HEK293 (cell line): ENCODE data around the gene ZFHX3.

Source experiments
- CTCF ChIA-PET: fragments of 350-600 bp; formaldehyde crosslinking; extraction: SDS; loops from one replicate; lab custom pipeline; 2021; ENCODE audit warnings: antibody characterized with exemption; lab: Yijun Ruan, JAX
- POLR2A ChIA-PET: fragments of 300-600 bp; formaldehyde crosslinking; extraction: SDS; loops from one replicate; lab custom pipeline; 2020; ENCODE audit warnings: antibody characterized with exemption, inconsistent platforms; lab: Yijun Ruan, JAX
- H3K27ac ChIP-seq: fragments of 200-500 bp; sonication (Bioruptor generic); 2 replicates; pipeline ENCODE4 v1.5.1; 2014; ENCODE audit warnings: low read depth, low read length, control low read depth, inconsistent platforms; ENCODE audit errors: extremely low read depth
- H3K36me3 ChIP-seq, 2 experiments: fragments of 200-500 bp in 1 of 2; sonication (Bioruptor generic) in 1 of 2; 1 replicate in 1 of 2; 2 replicates in 1 of 2; pipeline ENCODE4 v1.5.1; 2014 to 2017; ENCODE audit warnings: inconsistent platforms in 2 of 2, low read length in 2 of 2; ENCODE audit not compliant: control insufficient read depth in 2 of 2, insufficient read depth in 1 of 2
- H3K4me1 ChIP-seq: fragments of 200-500 bp; sonication (Bioruptor generic); 2 replicates; pipeline ENCODE4 v1.5.1; 2014; ENCODE audit warnings: mild to moderate bottlenecking, low read length, inconsistent platforms; ENCODE audit not compliant: control insufficient read depth, insufficient read depth
- H3K4me3 ChIP-seq: 2 replicates; pipeline ENCODE4 v1.5.1; 2011; ENCODE audit warnings: low read depth, mild to moderate bottlenecking, control low read depth, low read length, moderate library complexity
- H3K9me3 ChIP-seq: fragments of 200-500 bp; sonication (Bioruptor generic); 2 replicates; pipeline ENCODE4 v1.5.1; 2014; ENCODE audit warnings: low read depth, low read length, inconsistent platforms; ENCODE audit not compliant: control insufficient read depth, insufficient read depth
- GFI1B ChIP-seq: fragments of 450-650 bp; formaldehyde crosslinking; IDR thresholded peaks from 2 replicates; pipeline ENCODE4 v1.5.1; 2016; ENCODE audit warnings: missing biosample characterization, missing genetic modification characterization
- GLI2 ChIP-seq: fragments of 450-650 bp; formaldehyde crosslinking; IDR thresholded peaks from 2 replicates; pipeline ENCODE4; 2017; ENCODE audit warnings: missing biosample characterization, missing genetic modification characterization, low read depth, borderline replicate concordance
- IKZF3 ChIP-seq: fragments of 450-650 bp; IDR thresholded peaks from 2 replicates; pipeline ENCODE4 v1.5.0; 2018; ENCODE audit warnings: missing biosample characterization, mild to moderate bottlenecking, missing genetic modification characterization, moderate library complexity
- KLF10 ChIP-seq: fragments of 450-650 bp; IDR thresholded peaks from 2 replicates; pipeline ENCODE4 v1.5.1; 2018; ENCODE audit warnings: missing biosample characterization, mild to moderate bottlenecking, missing genetic modification characterization
- SETDB1 ChIP-seq: IDR thresholded peaks from one replicate; pipeline ENCODE4 v1.6.1; 2017; ENCODE audit warnings: mild to moderate bottlenecking, low read length, moderate library complexity, mixed read lengths; ENCODE audit not compliant: insufficient read length
- ZFP69B ChIP-seq: fragments of 450-650 bp; formaldehyde crosslinking; IDR thresholded peaks from 2 replicates; pipeline ENCODE4 v1.5.1; 2016; ENCODE audit warnings: missing biosample characterization, missing genetic modification characterization
- ZNF133 ChIP-seq: fragments of 450-650 bp; formaldehyde crosslinking; IDR thresholded peaks from 2 replicates; pipeline ENCODE4 v1.5.1; 2016; ENCODE audit warnings: missing biosample characterization, missing genetic modification characterization
- ZNF16 ChIP-seq: fragments of 450-650 bp; formaldehyde crosslinking; IDR thresholded peaks from 2 replicates; pipeline ENCODE4 v1.5.1; 2016; ENCODE audit warnings: low read depth, missing biosample characterization, missing genetic modification characterization
- ZNF169 ChIP-seq: fragments of 450-650 bp; formaldehyde crosslinking; IDR thresholded peaks from 2 replicates; pipeline ENCODE4 v1.5.1; 2016; ENCODE audit warnings: missing biosample characterization, missing genetic modification characterization
- ZNF239 ChIP-seq: fragments of 450-650 bp; formaldehyde crosslinking; IDR thresholded peaks from 2 replicates; pipeline ENCODE4 v1.5.1; 2016; ENCODE audit warnings: missing biosample characterization, missing genetic modification characterization
- ZNF585B ChIP-seq: fragments of 450-650 bp; formaldehyde crosslinking; IDR thresholded peaks from 2 replicates; pipeline ENCODE4 v1.5.1; 2016; ENCODE audit warnings: missing biosample characterization, missing genetic modification characterization
- ZNF621 ChIP-seq: fragments of 450-650 bp; formaldehyde crosslinking; IDR thresholded peaks from 2 replicates; pipeline ENCODE4 v1.5.1; 2017; ENCODE audit warnings: missing biosample characterization, missing genetic modification characterization
- ZNF791 ChIP-seq: fragments of 450-650 bp; formaldehyde crosslinking; IDR thresholded peaks from 2 replicates; pipeline ENCODE4 v1.5.1; 2016; ENCODE audit warnings: missing biosample characterization, missing genetic modification characterization
- ZNF792 ChIP-seq: fragments of 450-650 bp; formaldehyde crosslinking; IDR thresholded peaks from 2 replicates; pipeline ENCODE4 v1.5.1; 2016; ENCODE audit warnings: missing biosample characterization, missing genetic modification characterization
- ZSCAN16 ChIP-seq: fragments of 450-650 bp; formaldehyde crosslinking; IDR thresholded peaks from 2 replicates; pipeline ENCODE4 v1.5.1; 2016; ENCODE audit warnings: missing biosample characterization, missing genetic modification characterization
- ZSCAN23 ChIP-seq: fragments of 450-650 bp; formaldehyde crosslinking; IDR thresholded peaks from 2 replicates; pipeline ENCODE4 v1.5.1; 2016; ENCODE audit warnings: missing biosample characterization, missing genetic modification characterization
- TF ChIP-seq, protein P1 (sequence below): fragments of 450-650 bp; formaldehyde crosslinking; optimal IDR thresholded peaks from 2 replicates; pipeline ENCODE3; 2016; ENCODE audit warnings: missing biosample characterization, mild to moderate bottlenecking, missing genetic modification characterization
- TF ChIP-seq, protein P2 (sequence below): fragments of 450-650 bp; formaldehyde crosslinking; IDR thresholded peaks from 2 replicates; pipeline ENCODE4 v1.5.1; 2017; ENCODE audit warnings: missing biosample characterization, missing genetic modification characterization
- TF ChIP-seq, protein P3 (sequence below): IDR thresholded peaks from 2 replicates; pipeline ENCODE4 v1.6.1; 2011; ENCODE audit warnings: mild to moderate bottlenecking, low read depth, low read length, borderline replicate concordance
- TF ChIP-seq, protein P4 (sequence below): fragments of 450-650 bp; formaldehyde crosslinking; IDR thresholded peaks from 2 replicates; pipeline ENCODE4 v1.5.1; 2017; ENCODE audit warnings: missing biosample characterization, missing genetic modification characterization
- TF ChIP-seq, protein P5 (sequence below): sonication (generic); formaldehyde crosslinking; IDR thresholded peaks from 2 replicates; pipeline ENCODE4 v1.8.1; 2022; ENCODE audit warnings: mild to moderate bottlenecking, moderate library complexity, missing genetic modification reagents

The ZFHX3 gene

DNA sequence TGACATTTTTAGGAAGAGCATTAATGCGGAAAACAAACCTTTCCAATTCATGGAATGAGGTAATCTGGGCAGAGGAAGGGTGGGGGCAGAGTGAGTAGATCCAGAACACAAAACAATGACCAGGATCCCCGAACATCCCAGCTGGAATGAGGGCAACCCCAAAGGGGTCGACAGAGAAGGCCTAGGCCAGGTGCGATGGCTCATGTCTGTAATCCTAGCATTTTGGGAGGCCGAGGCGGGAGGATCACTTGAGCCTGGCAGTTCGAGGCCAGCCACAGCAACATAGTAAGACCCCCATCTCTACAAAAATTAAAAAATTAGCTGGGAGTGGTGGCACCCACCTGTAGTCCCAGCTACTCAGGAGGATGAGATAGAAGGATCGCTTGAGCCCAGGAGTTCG is 64.7 kb downstream of the ZFHX3 start:
- Histone ChIP-seq H3K9me3 (no peaks in the 10 kb centered on the region), H3K4me3 (no peak overlapping the region), H3K27ac (no peak overlapping the region), H3K36me3 (no peaks in the 10 kb centered on the region), H3K4me1 (no peaks in the 10 kb centered on the region; the same call in 1 of the 2 replicates)
- TF ChIP-seq, protein P1, sequence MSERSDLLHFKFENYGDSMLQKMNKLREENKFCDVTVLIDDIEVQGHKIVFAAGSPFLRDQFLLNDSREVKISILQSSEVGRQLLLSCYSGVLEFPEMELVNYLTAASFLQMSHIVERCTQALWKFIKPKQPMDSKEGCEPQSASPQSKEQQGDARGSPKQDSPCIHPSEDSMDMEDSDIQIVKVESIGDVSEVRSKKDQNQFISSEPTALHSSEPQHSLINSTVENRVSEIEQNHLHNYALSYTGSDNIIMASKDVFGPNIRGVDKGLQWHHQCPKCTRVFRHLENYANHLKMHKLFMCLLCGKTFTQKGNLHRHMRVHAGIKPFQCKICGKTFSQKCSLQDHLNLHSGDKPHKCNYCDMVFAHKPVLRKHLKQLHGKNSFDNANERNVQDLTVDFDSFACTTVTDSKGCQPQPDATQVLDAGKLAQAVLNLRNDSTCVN (tag by site-specific recombination), result no peak
- TF ChIP-seq ZNF621 (tag by site-specific recombination) (no peak), IKZF3 (no peak), SETDB1 (no peak), ZFP69B (tag by site-specific recombination) (no peak), ZNF791 (tag by site-specific recombination) (no peak), ZNF239 (tag by site-specific recombination) (no peak), ZNF585B (tag by site-specific recombination) (no peak), KLF10 (tag by site-specific recombination) (no peak), GLI2 (tag by site-specific recombination) (no peak), ZNF133 (tag by site-specific recombination) (no peak), ZNF169 (no peak)
- TF ChIP-seq, protein P2, sequence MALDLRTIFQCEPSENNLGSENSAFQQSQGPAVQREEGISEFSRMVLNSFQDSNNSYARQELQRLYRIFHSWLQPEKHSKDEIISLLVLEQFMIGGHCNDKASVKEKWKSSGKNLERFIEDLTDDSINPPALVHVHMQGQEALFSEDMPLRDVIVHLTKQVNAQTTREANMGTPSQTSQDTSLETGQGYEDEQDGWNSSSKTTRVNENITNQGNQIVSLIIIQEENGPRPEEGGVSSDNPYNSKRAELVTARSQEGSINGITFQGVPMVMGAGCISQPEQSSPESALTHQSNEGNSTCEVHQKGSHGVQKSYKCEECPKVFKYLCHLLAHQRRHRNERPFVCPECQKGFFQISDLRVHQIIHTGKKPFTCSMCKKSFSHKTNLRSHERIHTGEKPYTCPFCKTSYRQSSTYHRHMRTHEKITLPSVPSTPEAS (tag by site-specific recombination), result no peak
- TF ChIP-seq, protein P3, sequence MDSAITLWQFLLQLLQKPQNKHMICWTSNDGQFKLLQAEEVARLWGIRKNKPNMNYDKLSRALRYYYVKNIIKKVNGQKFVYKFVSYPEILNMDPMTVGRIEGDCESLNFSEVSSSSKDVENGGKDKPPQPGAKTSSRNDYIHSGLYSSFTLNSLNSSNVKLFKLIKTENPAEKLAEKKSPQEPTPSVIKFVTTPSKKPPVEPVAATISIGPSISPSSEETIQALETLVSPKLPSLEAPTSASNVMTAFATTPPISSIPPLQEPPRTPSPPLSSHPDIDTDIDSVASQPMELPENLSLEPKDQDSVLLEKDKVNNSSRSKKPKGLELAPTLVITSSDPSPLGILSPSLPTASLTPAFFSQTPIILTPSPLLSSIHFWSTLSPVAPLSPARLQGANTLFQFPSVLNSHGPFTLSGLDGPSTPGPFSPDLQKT, result no peak
- TF ChIP-seq, protein P4, sequence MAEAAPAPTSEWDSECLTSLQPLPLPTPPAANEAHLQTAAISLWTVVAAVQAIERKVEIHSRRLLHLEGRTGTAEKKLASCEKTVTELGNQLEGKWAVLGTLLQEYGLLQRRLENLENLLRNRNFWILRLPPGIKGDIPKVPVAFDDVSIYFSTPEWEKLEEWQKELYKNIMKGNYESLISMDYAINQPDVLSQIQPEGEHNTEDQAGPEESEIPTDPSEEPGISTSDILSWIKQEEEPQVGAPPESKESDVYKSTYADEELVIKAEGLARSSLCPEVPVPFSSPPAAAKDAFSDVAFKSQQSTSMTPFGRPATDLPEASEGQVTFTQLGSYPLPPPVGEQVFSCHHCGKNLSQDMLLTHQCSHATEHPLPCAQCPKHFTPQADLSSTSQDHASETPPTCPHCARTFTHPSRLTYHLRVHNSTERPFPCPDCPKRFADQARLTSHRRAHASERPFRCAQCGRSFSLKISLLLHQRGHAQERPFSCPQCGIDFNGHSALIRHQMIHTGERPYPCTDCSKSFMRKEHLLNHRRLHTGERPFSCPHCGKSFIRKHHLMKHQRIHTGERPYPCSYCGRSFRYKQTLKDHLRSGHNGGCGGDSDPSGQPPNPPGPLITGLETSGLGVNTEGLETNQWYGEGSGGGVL (tag by site-specific recombination), result no peak
- CTCF ChIA-PET, result interaction anchor here (0.7 kb wide), 1 partner anchor 62 kb away, joined by 4 read pairs; no protein-coding TSS in a partner anchor
- POLR2A ChIA-PET, result no interaction called here

DNA sequence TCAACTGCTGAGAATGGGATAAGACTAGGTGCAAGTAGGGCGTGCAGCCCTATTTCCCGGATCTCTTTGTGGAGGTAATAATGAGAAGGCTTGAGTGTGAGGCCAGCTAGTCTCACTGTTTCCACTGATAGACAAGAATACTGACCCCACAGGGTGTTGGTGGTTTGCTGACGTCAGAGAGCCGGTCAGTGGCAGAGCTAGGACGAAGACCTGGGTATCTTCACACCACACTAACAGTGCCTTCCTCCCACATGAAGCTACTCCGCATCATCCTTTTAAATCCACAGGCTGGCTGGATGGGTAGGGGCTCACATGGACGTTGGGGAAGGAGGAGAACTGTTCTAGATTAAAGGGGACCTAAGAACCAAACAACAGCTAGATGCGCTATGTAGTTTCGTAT is 68.0 kb downstream of the ZFHX3 start:
- no peaks in the 10 kb centered on the region for H3K36me3 ChIP-seq
- POLR2A ChIA-PET, result no interaction called here
- H3K4me1 ChIP-seq, result no peaks in the 10 kb centered on the region
- TF ChIP-seq GFI1B (no peak), ZSCAN23 (tag by site-specific recombination) (no peak), ZSCAN16 (tag by site-specific recombination) (no peak), ZNF16 (no peak), ZNF792 (no peak)
- TF ChIP-seq, protein P5, sequence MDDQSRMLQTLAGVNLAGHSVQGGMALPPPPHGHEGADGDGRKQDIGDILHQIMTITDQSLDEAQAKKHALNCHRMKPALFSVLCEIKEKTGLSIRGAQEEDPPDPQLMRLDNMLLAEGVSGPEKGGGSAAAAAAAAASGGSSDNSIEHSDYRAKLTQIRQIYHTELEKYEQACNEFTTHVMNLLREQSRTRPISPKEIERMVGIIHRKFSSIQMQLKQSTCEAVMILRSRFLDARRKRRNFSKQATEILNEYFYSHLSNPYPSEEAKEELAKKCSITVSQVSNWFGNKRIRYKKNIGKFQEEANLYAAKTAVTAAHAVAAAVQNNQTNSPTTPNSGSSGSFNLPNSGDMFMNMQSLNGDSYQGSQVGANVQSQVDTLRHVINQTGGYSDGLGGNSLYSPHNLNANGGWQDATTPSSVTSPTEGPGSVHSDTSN (CRISPR knock-in tag), result no peak
- TF ChIP-seq, protein P2 (tag by site-specific recombination), result no peak
- H3K9me3 ChIP-seq, result no peaks in the 10 kb centered on the region
- CTCF ChIA-PET, result interaction anchor here (0.6 to 1.7 kb wide), 3 partner anchors 15 to 148 kb away, joined by 4 to 7 read pairs (median 5); no protein-coding TSS in a partner anchor
- no peak overlapping the region for H3K27ac ChIP-seq
- H3K4me3 ChIP-seq, result no peak overlapping the region
